ENCODE data around the gene EPHA4. TPM values are rescaled to one million over a fixed set of nuclear protein-coding genes. Genes with fewer than 3 reads are reported as not detected.

EPHA4 gene
- total and polyA plus RNA-seq, 9 donors = 11.3 to 39.3 (median 24.9) TPM

- H3K4me3 ChIP-seq = no peak overlapping the region
- DNase-seq = no peak
- intact Hi-C loops (cut with DNase I) = no loop called here
- TF ChIP-seq, protein P1, sequence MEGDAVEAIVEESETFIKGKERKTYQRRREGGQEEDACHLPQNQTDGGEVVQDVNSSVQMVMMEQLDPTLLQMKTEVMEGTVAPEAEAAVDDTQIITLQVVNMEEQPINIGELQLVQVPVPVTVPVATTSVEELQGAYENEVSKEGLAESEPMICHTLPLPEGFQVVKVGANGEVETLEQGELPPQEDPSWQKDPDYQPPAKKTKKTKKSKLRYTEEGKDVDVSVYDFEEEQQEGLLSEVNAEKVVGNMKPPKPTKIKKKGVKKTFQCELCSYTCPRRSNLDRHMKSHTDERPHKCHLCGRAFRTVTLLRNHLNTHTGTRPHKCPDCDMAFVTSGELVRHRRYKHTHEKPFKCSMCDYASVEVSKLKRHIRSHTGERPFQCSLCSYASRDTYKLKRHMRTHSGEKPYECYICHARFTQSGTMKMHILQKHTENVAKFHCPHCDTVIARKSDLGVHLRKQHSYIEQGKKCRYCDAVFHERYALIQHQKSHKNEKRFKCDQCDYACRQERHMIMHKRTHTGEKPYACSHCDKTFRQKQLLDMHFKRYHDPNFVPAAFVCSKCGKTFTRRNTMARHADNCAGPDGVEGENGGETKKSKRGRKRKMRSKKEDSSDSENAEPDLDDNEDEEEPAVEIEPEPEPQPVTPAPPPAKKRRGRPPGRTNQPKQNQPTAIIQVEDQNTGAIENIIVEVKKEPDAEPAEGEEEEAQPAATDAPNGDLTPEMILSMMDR (IDR thresholded peaks at IDR 0.05) = no peak
- TF ChIP-seq EP300 (IDR thresholded peaks at IDR 0.05) (no peak), POLR2A (IDR thresholded peaks at IDR 0.05) (no peak)
- WGBS, 3 donors = 90 to 97% (median 94%) methylated on average over 5 of the region's 5 CpGs
- H3K9me3 ChIP-seq = no peaks in the 10 kb centered on the region
- H3K36me3 ChIP-seq = no peaks in the 10 kb centered on the region
- H3K4me1 ChIP-seq (ENCODE audit: insufficient read depth) = no peaks in the 10 kb centered on the region
- H3K27ac ChIP-seq = no peak overlapping the region
- no peaks in the 10 kb centered on the region for H3K27me3 ChIP-seq
These were observed 28.3 kb upstream of the EPHA4 start for GRCh38 chr2:221600388-221600787.

GRCh38 chr2:221596192-221596591 is 24.1 kb upstream of the EPHA4 start:
- H3K27me3 ChIP-seq = no peaks in the 10 kb centered on the region
- no peak overlapping the region for H3K27ac ChIP-seq
- TF ChIP-seq, protein P1 (IDR thresholded peaks at IDR 0.05) = no peak
- TF ChIP-seq EP300 (IDR thresholded peaks at IDR 0.05) (no peak), POLR2A (IDR thresholded peaks at IDR 0.05) (no peak)
- intact Hi-C loops (cut with DNase I) = no loop called here
- H3K36me3 ChIP-seq = no peaks in the 10 kb centered on the region
- 68 to 75% (median 69%) methylated on average over 3 of the region's 3 CpGs for WGBS, 3 donors
- H3K4me1 ChIP-seq (ENCODE audit: insufficient read depth) = no peaks in the 10 kb centered on the region
- no peak for DNase-seq
- no peak overlapping the region for H3K4me3 ChIP-seq
- H3K9me3 ChIP-seq = no peaks in the 10 kb centered on the region

GRCh38 chr2:221590861-221591365 is 18.8 kb upstream of the EPHA4 start:
- H3K27me3 ChIP-seq = no peaks in the 10 kb centered on the region
- intact Hi-C loops (cut with DNase I) = no loop called here
- no peak overlapping the region for H3K27ac ChIP-seq
- H3K4me3 ChIP-seq = no peak overlapping the region
- H3K9me3 ChIP-seq = no peaks in the 10 kb centered on the region
- DNase-seq = no peak
- WGBS, 3 donors = 71 to 83% (median 72%) methylated on average over 4 of the region's 4 CpGs
- TF ChIP-seq POLR2A (IDR thresholded peaks at IDR 0.05) = no peak
- H3K4me1 ChIP-seq (ENCODE audit: insufficient read depth) = no peaks in the 10 kb centered on the region
- no peaks in the 10 kb centered on the region for H3K36me3 ChIP-seq

GRCh38 chr2:221589696-221590095 is 17.6 kb upstream of the EPHA4 start:
- H3K4me1 ChIP-seq (ENCODE audit: insufficient read depth) = no peaks in the 10 kb centered on the region
- no peaks in the 10 kb centered on the region for H3K36me3 ChIP-seq
- intact Hi-C loops (cut with DNase I) = no loop called here
- TF ChIP-seq POLR2A (IDR thresholded peaks at IDR 0.05) (no peak), EP300 (IDR thresholded peaks at IDR 0.05) (no peak)
- TF ChIP-seq, protein P1 (IDR thresholded peaks at IDR 0.05) = no peak
- 61 to 69% (median 63%) methylated on average over 4 of the region's 4 CpGs for WGBS, 3 donors
- no peak for DNase-seq
- H3K9me3 ChIP-seq = no peaks in the 10 kb centered on the region
- H3K27me3 ChIP-seq = no peaks in the 10 kb centered on the region
- H3K4me3 ChIP-seq = no peak overlapping the region
- no peak overlapping the region for H3K27ac ChIP-seq

DNA sequence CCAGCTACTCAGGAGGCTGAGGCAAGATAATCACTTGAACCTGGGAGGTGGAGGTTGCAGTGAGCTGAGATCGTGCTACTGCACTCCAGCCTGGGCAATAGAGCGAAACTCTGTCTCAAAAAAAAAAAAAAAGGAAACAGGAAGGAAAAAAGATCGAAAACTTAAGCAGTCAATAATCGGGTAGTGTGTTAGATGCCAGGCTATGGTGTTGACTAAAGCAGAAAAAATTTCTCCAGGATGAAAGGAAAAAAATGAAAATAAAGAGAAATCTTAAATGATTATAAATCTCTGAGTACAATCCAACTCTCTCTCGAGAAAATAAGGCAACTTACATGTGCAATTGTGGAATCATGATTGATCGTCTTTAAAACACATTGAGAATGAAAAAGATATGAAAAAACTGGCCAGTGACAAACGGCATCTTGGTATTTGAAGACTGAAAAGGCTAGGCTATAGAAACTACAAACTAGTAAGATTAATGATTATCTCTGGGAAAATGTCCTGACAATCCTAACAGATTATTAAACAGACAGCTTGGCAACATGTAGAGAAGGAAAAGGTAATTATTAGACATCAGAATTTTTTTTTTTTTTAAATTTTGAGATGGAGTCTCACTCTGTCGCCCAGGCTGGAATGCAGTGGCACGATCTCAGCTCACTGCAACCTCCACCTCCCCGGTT is 16.3 kb upstream of the EPHA4 start:
- Histone ChIP-seq H3K9me3 (no peaks in the 10 kb centered on the region), H3K27ac (no peak overlapping the region), H3K36me3 (no peaks in the 10 kb centered on the region), H3K4me3 (no peak overlapping the region), H3K27me3 (no peaks in the 10 kb centered on the region), H3K4me1 (ENCODE audit: insufficient read depth) (no peaks in the 10 kb centered on the region)
- TF ChIP-seq EP300 (IDR thresholded peaks at IDR 0.05) (no peak), POLR2A (IDR thresholded peaks at IDR 0.05) (no peak)
- TF ChIP-seq, protein P1 (IDR thresholded peaks at IDR 0.05) = no peak
- DNase-seq = no peak
- 85 to 90% (median 88%) methylated on average over 10 of the region's 10 CpGs for whole genome bisulfite sequencing, 3 donors
- intact Hi-C loops (cut with DNase I) = no loop called here

Measured in ovary (tissue), 9 donors.